ENCODE measurements around the gene PIK3CD. TPM values are rescaled to one million over a fixed set of nuclear protein-coding genes. Genes with fewer than 3 reads are reported as not detected.

PIK3CD gene
- total and polyA plus RNA-seq, 2 donors (not counting 3 experiments of a cell fraction or from before 2014, with no cell fraction given), result 3.5 to 5.2 TPM

GRCh38 chr1:9706178-9706577 is 54.6 kb downstream of the PIK3CD start:
- Histone ChIP-seq H3K9me3 (replicated peaks; ENCODE audit: control insufficient read depth, insufficient read depth, low read length) (no peaks in the 10 kb centered on the region), H3K4me1 (ENCODE audit: control insufficient read depth, extremely low read depth, insufficient read depth, low read length) (no peaks in the 10 kb centered on the region), H3K79me2 (ENCODE audit: control insufficient read depth, insufficient read depth, low read length) (no peaks in the 10 kb centered on the region), H3K36me3 (ENCODE audit: control insufficient read depth in 2 of 2, extremely low read depth in 1 of 2, insufficient read depth in 2 of 2, low read length in 2 of 2) (no peaks in the 10 kb centered on the region), H4K20me1 (replicated peaks; ENCODE audit: control insufficient read depth, extremely low read depth, insufficient read depth, low read length) (no peaks in the 10 kb centered on the region), H2AFZ (ENCODE audit: low read depth, low read length) (no peak overlapping the region), H3K27ac (ENCODE audit: insufficient read depth, low read depth, low read length) (no peak overlapping the region), H3K4me3 (replicated peaks in 1 of 3; ENCODE audit: insufficient read depth in 1 of 3, low read depth in 1 of 3, low read length in 3 of 3) (no peak overlapping the region), H3K9me1 (replicated peaks; ENCODE audit: control insufficient read depth, extremely low read depth, insufficient read depth, low read length) (no peaks in the 10 kb centered on the region), H3K9ac (replicated peaks; ENCODE audit: extremely low read depth, insufficient read depth, low read length) (no peak overlapping the region), H3K4me2 (ENCODE audit: insufficient read depth, low read length) (no peak overlapping the region), H3K27me3 (ENCODE audit: control insufficient read depth in 2 of 2, insufficient read depth in 2 of 2, low read length in 2 of 2) (no peaks in the 10 kb centered on the region)
- no TSS peak for BruUV-seq (replicated peaks)
- ChIA-PET POLR2A (no interaction called here), CTCF (interaction anchor here (0.7 kb wide), 1 partner anchor 15 kb away, joined by 3 read pairs; no protein-coding TSS in a partner anchor)
- no peak for TF ChIP-seq POLR2AphosphoS5 (IDR thresholded peaks at IDR 0.05; ENCODE audit: insufficient read depth, low read depth, low read length)
- no peak for TF ChIP-seq MYC (IDR thresholded peaks at IDR 0.05; ENCODE audit: low read depth, low read length)
- no peak for TF ChIP-seq GATA2 (IDR thresholded peaks at IDR 0.05; ENCODE audit: insufficient read depth, insufficient read length, low read depth, low read length)
- TF ChIP-seq, protein P1, sequence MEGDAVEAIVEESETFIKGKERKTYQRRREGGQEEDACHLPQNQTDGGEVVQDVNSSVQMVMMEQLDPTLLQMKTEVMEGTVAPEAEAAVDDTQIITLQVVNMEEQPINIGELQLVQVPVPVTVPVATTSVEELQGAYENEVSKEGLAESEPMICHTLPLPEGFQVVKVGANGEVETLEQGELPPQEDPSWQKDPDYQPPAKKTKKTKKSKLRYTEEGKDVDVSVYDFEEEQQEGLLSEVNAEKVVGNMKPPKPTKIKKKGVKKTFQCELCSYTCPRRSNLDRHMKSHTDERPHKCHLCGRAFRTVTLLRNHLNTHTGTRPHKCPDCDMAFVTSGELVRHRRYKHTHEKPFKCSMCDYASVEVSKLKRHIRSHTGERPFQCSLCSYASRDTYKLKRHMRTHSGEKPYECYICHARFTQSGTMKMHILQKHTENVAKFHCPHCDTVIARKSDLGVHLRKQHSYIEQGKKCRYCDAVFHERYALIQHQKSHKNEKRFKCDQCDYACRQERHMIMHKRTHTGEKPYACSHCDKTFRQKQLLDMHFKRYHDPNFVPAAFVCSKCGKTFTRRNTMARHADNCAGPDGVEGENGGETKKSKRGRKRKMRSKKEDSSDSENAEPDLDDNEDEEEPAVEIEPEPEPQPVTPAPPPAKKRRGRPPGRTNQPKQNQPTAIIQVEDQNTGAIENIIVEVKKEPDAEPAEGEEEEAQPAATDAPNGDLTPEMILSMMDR (IDR thresholded peaks at IDR 0.05; ENCODE audit: extremely low read depth in 1 of 2, insufficient read depth in 1 of 2, low read depth in 1 of 2, low read length in 2 of 2), result no peak
- no peak for TF ChIP-seq MAX (IDR thresholded peaks at IDR 0.05; ENCODE audit: insufficient read depth, insufficient read length)
- TF ChIP-seq EZH2 (IDR thresholded peaks at IDR 0.05; ENCODE audit: borderline replicate concordance, low read depth, low read length, severe bottlenecking), result no peak
- no peak for TF ChIP-seq JUN (IDR thresholded peaks at IDR 0.05; ENCODE audit: borderline replicate concordance, insufficient read depth, insufficient read length, low read depth)
- TF ChIP-seq POLR2A (IDR thresholded peaks at IDR 0.05; ENCODE audit: low read depth, low read length), result no peak
- TF ChIP-seq FOS (IDR thresholded peaks at IDR 0.05; ENCODE audit: borderline replicate concordance, insufficient read depth, low read length), result no peak
- FAIRE-seq, result no peak
- no peak for DNase-seq (ENCODE audit: low read depth, low spot score)
- dilution Hi-C loops (cut with MboI; ENCODE audit: extremely low pct_ligation_motif_present, low sequenced_read_pairs) (no loop called here), intact Hi-C loops (cut with micrococcal nuclease) (no loop called here)
